Small intestine (tissue), 7 donors: Measurements from ENCODE around the gene RET. TPM values are rescaled to one million over a fixed set of nuclear protein-coding genes. Genes with fewer than 3 reads are reported as not detected.

Source experiments
- DNase-seq, 2 donors: peaks; one replicate each; pipeline versions ENCODE4 v3.0.0 to v3.0.0-alpha.2; 2013
- FAIRE-seq: peaks from 2 replicates; lab custom pipeline; 2012; peaks lifted over from hg19 to GRCh38; lab: Jason Lieb, UNC
- H3K27ac ChIP-seq, 3 donors: one replicate each; pipeline ENCODE4 v1.5.1; 2013; ENCODE audit warnings: low read length in 2 of 3, mild to moderate bottlenecking in 2 of 3, control low read depth in 1 of 3, inconsistent platforms in 1 of 3, low read depth in 1 of 3, moderate library complexity in 1 of 3
- H3K27me3 ChIP-seq, 3 donors: one replicate each; pipeline ENCODE4 v1.6.1; 2013; ENCODE audit warnings: low read length in 3 of 3, inconsistent platforms in 1 of 3; ENCODE audit not compliant: control insufficient read depth in 3 of 3, insufficient read depth in 3 of 3
- H3K36me3 ChIP-seq, 3 donors: one replicate each; pipeline ENCODE4 v1.6.1; 2013; ENCODE audit warnings: low read length in 3 of 3, inconsistent platforms in 1 of 3, low read depth in 1 of 3, mild to moderate bottlenecking in 1 of 3, moderate library complexity in 1 of 3; ENCODE audit not compliant: control insufficient read depth in 3 of 3, insufficient read depth in 2 of 3
- H3K4me1 ChIP-seq, 3 donors: one replicate each; pipeline ENCODE4 v1.6.1; 2013; ENCODE audit warnings: low read length in 2 of 3, inconsistent platforms in 1 of 3, low read depth in 1 of 3, mild to moderate bottlenecking in 1 of 3, moderate library complexity in 1 of 3; ENCODE audit not compliant: control insufficient read depth in 3 of 3, insufficient read depth in 2 of 3
- H3K4me3 ChIP-seq, 3 donors: one replicate each; pipeline ENCODE4 v1.5.1; 2013; ENCODE audit warnings: low read length in 3 of 3, control low read depth in 1 of 3, inconsistent platforms in 1 of 3, low read depth in 1 of 3, mild to moderate bottlenecking in 1 of 3, moderate library complexity in 1 of 3
- H3K9me3 ChIP-seq, 2 donors: one replicate each; pipeline ENCODE4 v1.6.1; 2013; ENCODE audit warnings: low read depth in 1 of 2, low read length in 1 of 2; ENCODE audit not compliant: control insufficient read depth in 2 of 2, insufficient read depth in 1 of 2
- WGBS, 3 donors: extraction: QIAGEN DNeasy Blood & Tissue Kit; methylation state at CpG; one replicate each; pipeline ENCODE4 v1.1.7; 2013; 5-methylcytosine and 5-hydroxymethylcytosine counted together
- polyA plus RNA-seq, 4 donors: library from polyadenylated mRNA; stranded (reverse) in 3 of 4; unstranded in 1 of 4; fragments of 200-250 nt in 3 of 4; fragments of 120-200 nt in 1 of 4; gene quantifications; one replicate each; pipeline versions ENCODE4 v1.2.1 to v1.2.3, GENCODE V29; 2013
- donor health status: healthy with polysubstance abuse.
- donor health status: control.
- donor health status: control.
- donor health status: Bipolar disorder and iron deficiency.
- donor health status: healthy.

Gene RET
- polyA plus RNA-seq, 4 donors: 5.3 to 11.0 TPM; not detected in 2

DNA sequence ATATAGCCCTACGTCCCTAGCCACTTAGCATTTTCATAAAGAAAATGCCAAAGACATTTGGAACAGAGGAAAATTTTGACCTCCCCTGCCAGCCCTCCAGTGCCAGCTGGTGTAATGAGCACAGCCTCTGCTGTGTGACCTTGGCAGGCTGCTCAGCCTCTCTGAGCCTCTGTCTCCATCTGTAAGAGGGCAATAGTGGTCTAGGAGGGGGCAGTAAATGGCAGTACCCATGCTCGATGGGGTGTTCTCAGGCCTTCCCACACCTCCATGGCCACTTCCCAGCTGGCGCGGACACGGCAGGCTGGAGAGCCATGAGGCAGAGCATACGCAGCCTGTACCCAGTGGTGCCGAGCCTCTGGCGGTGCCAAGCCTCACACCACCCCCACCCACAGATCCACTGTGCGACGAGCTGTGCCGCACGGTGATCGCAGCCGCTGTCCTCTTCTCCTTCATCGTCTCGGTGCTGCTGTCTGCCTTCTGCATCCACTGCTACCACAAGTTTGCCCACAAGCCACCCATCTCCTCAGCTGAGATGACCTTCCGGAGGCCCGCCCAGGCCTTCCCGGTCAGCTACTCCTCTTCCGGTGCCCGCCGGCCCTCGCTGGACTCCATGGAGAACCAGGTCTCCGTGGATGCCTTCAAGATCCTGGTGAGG, 37.3 kb downstream of the RET start:
- WGBS, 3 donors: 87 to 95% (median 93%) methylated on average over 23 to 24 of the region's 24 CpGs
- no peak for FAIRE-seq
- H3K4me1 ChIP-seq: peaks cover 0 to 30% (median 0%) of the 10 kb centered on the region in 3 donors
- no peaks in the 10 kb centered on the region for H3K9me3 ChIP-seq
- H3K27ac ChIP-seq: no peak overlapping the region
- H3K27me3 ChIP-seq: no peaks in the 10 kb centered on the region
- DNase-seq: no peak
- H3K4me3 ChIP-seq: no peak overlapping the region
- H3K36me3 ChIP-seq: no peaks in the 10 kb centered on the region

DNA sequence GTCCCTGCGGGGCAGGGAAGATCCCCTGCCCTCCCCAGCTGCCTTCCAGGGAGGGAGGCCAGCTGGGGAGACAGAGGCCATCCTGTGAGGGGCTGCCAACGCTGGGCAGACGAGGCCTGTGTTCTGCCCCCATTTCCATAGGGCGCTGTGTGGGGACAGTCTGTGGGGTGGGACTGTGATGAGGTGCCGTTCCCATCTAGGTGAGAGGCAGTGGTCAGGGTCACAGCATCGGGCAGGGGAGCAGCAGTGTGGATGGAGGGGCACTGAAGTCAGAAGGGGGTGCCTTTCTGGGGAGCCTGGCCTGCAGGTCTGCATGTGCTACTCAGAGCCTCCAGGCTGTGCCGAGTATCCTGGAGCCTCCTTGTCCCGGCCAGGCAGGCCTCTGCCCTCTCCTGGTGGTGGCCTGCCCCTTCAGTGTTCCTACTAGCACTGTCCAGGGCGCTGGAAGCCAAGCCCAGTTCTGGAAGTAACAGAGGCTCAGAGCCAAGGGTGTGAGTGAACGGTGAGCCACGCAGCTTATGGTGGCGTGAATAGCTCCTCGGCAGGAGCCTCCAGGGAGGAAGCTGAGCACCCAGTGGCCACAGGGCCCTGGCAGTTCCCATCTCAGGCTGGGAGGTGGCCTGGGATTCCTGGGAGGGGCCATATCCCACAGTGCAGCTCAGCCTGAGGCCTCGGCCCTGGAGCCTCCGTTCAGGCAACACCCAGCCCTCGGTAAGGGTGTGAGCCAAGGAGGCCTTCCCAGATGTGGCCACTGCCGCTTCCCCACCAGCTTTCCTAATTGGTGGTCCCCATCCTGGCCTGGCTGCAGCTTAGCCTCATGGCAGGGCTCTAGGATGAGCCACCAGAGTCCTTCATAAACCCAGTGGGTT, 38.1 kb downstream of the RET start:
- H3K9me3 ChIP-seq: no peaks in the 10 kb centered on the region
- H3K36me3 ChIP-seq: peaks cover 0 to 2% (median 0%) of the 10 kb centered on the region in 3 donors
- DNase-seq (no peak), FAIRE-seq (no peak)
- H3K4me3 ChIP-seq: no peak overlapping the region
- peaks cover 0 to 27% (median 0%) of the 10 kb centered on the region in 3 donors for H3K4me1 ChIP-seq
- WGBS, 3 donors: 80 to 82% (median 81%) methylated on average over 17 of the region's 17 CpGs
- H3K27me3 ChIP-seq: no peaks in the 10 kb centered on the region
- no peak overlapping the region for H3K27ac ChIP-seq

DNA sequence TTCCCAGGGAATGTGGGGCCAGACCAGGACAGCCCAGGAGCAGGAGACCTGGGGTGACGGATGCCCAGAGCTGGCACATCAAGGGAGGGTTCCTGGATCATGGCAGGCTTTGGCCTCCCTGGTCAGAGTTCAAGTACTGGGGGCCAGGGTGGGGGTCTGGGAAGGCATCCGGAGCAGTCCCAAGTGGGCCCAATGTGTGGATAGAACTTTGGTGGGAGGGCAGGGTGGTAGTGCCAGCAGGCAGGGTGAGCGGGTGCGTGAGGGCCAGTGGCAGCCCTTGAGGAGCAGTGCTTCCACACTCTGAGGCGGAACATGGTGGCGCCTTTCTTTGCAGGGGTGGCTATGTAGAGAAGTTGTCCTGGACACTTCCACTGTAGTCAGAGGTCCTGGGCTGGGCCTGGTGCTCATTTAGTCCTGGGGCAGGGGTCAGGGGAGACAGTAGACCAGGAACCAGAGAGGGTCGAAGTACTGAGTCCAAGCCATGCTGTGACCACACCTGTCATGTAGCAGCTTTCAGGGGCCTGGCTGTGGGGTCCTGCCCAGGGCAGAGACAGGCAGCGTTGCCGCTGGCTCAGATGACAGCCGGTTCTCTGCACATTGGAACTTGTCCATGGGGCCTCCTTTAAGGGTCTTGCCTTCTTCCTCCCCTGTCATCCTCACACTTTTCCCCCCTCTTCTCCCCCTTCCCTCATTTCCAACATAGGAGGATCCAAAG, 39.2 kb downstream of the RET start:
- Histone ChIP-seq H3K27me3 (no peaks in the 10 kb centered on the region), H3K4me3 (no peak overlapping the region), H3K4me1 (peaks cover 0 to 17% (median 0%) of the 10 kb centered on the region in 3 donors), H3K9me3 (no peaks in the 10 kb centered on the region), H3K36me3 (peaks cover 0 to 3% (median 0%) of the 10 kb centered on the region in 3 donors), H3K27ac (no peak overlapping the region)
- 84 to 95% (median 91%) methylated on average over 8 to 10 of the region's 10 CpGs for WGBS, 3 donors
- no peak for FAIRE-seq
- DNase-seq: no peak

DNA sequence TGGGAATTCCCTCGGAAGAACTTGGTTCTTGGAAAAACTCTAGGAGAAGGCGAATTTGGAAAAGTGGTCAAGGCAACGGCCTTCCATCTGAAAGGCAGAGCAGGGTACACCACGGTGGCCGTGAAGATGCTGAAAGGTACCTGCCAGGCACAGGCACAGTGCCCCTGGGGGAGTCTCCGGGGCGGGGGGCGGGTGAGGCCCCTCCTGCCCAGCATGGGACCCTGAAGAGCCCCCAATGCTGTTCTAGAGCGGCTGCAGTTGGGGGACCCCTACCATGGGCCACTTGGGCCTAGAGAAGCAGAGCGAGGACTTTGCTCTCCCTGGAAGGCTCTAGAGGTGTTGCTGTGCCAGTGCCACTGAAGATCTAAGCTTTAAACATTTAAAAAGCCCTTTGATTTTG, 39.7 kb downstream of the RET start:
- H3K36me3 ChIP-seq: peaks cover 0 to 3% (median 0%) of the 10 kb centered on the region in 3 donors
- H3K4me1 ChIP-seq: peaks cover 0 to 13% (median 0%) of the 10 kb centered on the region in 3 donors
- H3K27ac ChIP-seq: no peak overlapping the region
- no peaks in the 10 kb centered on the region for H3K27me3 ChIP-seq
- H3K4me3 ChIP-seq: no peak overlapping the region
- no peak for DNase-seq
- WGBS, 3 donors: 91% methylated on average over 10 of the region's 10 CpGs
- no peak for FAIRE-seq
- no peaks in the 10 kb centered on the region for H3K9me3 ChIP-seq

DNA sequence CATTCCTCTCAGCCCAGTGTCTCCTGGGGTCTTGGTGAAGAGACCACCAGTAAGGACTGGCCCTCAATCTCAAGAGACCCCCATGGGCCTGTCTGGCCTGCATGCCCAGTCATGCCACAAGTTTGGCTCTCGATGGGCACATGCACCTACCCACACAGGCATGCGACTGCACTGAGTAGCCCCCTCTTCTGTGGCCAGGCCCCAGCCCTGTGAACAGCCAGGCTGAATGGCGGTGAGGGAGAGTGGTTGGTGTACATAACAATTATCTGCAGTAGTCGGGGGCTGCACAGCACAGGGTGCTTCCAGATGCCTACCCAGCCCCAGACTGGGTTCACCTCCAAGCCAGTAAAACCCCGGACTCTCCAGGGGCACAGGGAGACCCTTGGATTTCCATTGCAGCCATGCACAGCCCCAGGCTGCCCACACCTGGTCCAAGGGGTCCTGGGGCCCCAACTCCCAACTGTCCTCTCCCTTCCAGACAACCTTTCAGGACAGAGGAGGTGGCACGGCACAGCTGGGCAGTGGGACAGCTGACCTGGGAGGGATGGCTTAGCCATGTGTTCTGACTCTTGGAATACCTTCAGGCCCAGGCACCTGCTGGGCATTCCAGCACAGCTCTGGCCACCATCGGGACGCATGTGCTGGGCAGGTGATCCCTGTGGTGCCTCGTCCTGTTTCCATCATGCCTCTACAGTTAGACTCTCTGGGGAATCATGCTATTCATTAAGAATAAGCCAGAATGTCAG, 40.3 kb downstream of the RET start:
- Histone ChIP-seq H3K4me3 (no peak overlapping the region), H3K36me3 (peaks cover 0 to 3% (median 0%) of the 10 kb centered on the region in 3 donors), H3K27ac (no peak overlapping the region), H3K4me1 (peaks cover 0 to 13% (median 0%) of the 10 kb centered on the region in 3 donors), H3K27me3 (no peaks in the 10 kb centered on the region), H3K9me3 (no peaks in the 10 kb centered on the region)
- 74 to 82% (median 78%) methylated on average over 9 of the region's 9 CpGs for WGBS, 3 donors
- FAIRE-seq: no peak
- DNase-seq: no peak

DNA sequence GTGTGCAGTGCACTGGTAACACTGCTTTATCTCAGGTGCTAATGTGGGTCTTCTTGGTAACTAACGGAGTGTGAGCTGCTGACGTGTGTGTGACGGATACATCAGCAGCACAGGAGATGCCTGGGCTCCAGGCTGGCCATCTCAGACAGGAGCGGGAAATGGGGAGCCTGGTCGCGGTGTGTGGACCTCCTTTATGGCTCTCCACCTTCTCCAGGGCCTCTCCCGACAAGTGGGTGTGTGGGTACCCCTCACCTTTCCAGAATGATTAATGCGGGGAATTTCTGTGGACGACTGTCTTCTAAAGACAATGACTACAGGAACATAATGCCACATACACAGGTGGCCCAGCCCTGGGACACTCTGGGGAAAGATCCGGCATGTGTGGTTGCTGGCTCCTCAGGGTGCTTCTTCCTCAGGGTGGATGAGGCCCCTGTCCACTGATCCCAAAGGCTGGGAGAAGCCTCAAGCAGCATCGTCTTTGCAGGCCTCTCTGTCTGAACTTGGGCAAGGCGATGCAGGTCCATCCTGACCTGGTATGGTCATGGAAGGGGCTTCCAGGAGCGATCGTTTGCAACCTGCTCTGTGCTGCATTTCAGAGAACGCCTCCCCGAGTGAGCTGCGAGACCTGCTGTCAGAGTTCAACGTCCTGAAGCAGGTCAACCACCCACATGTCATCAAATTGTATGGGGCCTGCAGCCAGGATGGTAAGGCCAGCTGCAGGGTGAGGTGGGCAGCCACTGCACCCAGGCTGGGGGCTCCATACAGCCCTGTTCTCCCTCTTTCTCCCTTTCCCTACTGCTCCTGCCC, 41.1 kb downstream of the RET start:
- Histone ChIP-seq H3K36me3 (peaks cover 0 to 3% (median 0%) of the 10 kb centered on the region in 3 donors), H3K4me1 (peaks cover 0 to 12% (median 0%) of the 10 kb centered on the region in 3 donors), H3K4me3 (no peak overlapping the region), H3K27ac (no peak overlapping the region), H3K9me3 (no peaks in the 10 kb centered on the region), H3K27me3 (no peaks in the 10 kb centered on the region)
- WGBS, 3 donors: 87 to 90% (median 88%) methylated on average over 18 of the region's 18 CpGs
- FAIRE-seq (no peak), DNase-seq (no peak)

DNA sequence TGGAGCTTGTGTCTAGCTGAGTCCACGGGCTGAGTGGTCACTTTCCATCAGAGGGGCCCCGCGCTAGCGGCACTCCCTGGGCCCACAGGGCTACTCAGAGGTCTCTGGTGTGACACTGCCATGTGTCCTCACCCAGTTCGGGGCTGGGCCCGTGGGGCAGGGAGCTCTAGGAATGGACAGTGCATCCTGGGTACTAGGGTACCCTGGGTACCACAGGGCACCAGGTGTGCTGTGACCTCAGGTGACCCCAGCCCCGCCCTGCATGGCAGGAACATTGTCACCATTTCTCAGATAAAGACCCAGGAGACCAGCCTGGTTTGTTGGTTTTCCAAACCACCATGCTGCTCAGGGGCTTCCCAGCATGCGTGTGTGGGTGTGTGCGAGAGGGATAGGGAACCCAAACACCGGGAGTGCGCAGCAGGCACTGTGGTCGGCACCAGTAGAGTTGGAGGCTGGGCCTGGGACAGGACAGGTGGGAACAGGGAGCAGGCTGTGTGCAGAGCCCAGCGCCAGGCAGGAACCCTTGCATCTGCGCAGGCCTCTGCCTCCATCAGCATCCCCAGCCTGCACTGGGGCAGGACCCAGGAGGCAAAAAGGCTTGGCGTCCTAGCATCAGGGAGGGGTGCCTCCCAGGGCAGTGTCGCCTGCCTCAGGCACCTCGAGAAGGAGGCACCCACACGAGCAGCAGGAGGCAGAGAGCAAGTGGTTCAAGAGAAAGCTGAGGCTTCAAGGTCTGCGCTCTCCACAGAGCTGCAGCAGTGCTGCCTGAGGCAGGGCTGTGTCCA, 42.0 kb downstream of the RET start:
- FAIRE-seq: no peak
- H3K9me3 ChIP-seq: no peaks in the 10 kb centered on the region
- H3K4me1 ChIP-seq: peaks cover 0 to 4% (median 0%) of the 10 kb centered on the region in 3 donors
- no peak overlapping the region for H3K27ac ChIP-seq
- H3K4me3 ChIP-seq: no peak overlapping the region
- DNase-seq: no peak
- no peaks in the 10 kb centered on the region for H3K27me3 ChIP-seq
- H3K36me3 ChIP-seq: peaks cover 0 to 7% (median 0%) of the 10 kb centered on the region in 3 donors
- 79 to 84% (median 83%) methylated on average over 19 of the region's 19 CpGs for WGBS, 3 donors
